DOHH2 (cell line): ENCODE results near the gene TACC2.

ENCODE experiments used
- CTCF ChIP-seq: fragments of 200-600 bp; sonication (generic); IDR thresholded peaks from one replicate; pipeline ENCODE4 v1.5.1; 2014; ENCODE audit warnings: antibody characterized with exemption, mild to moderate bottlenecking, low read depth, low read length; ENCODE audit not compliant: poor library complexity, severe bottlenecking
- EZH2phosphoT487 ChIP-seq: fragments of 200-600 bp; sonication (generic); IDR thresholded peaks from 2 replicates; pipeline ENCODE4 v1.6.1; 2017; ENCODE audit warnings: borderline replicate concordance, mild to moderate bottlenecking, antibody characterized with exemption, low read length, moderate library complexity, mixed read lengths

- TF ChIP-seq CTCF (no peak), EZH2phosphoT487 (no peak)
Measured at GRCh38 chr10:122124342-122124741, 135.4 kb downstream of the TACC2 start.
